Activated CD4-positive, alpha-beta T cell treated with anti-CD3 and anti-CD28 coated beads for 36 hours (primary cell): ENCODE results near the gene RHOBTB3. TPM values are rescaled to one million over a fixed set of nuclear protein-coding genes. Genes with fewer than 3 reads are reported as not detected.
A peak's percentile ranks its signal among the peaks of the same experiment; 100 is the strongest.

ENCODE experiments used
- ATAC-seq: fragments of 200-7000 bp; cut with Tn5 transposase; one replicate; pipeline ENCODE4 v1.10.0; 2021; ENCODE audit warnings: mild to moderate bottlenecking, moderate library complexity
- CTCF ChIA-PET: fragments of 350-600 bp; sonication (Branson Sonifier 250); formaldehyde crosslinking; loops from one replicate; lab custom pipeline; 2021; ENCODE audit warnings: antibody characterized with exemption; lab: Charles Lee
- POLR2A ChIA-PET: fragments of 350-600 bp; sonication (Branson Sonifier 250); formaldehyde crosslinking; loops from one replicate; lab custom pipeline; 2021; ENCODE audit warnings: antibody characterized with exemption, inconsistent platforms; lab: Charles Lee
- DNase-seq: peaks from one replicate; pipeline ENCODE4 v3.0.0-alpha.2; 2020
- H3K27ac Mint-ChIP-seq: one replicate; pipeline ENCODE4 v1.8.0; 2021; ENCODE audit warnings: mixed read lengths
- H3K27me3 Mint-ChIP-seq: one replicate; pipeline ENCODE4 v1.8.0; 2021; ENCODE audit warnings: mixed read lengths
- H3K36me3 Mint-ChIP-seq: one replicate; pipeline ENCODE4 v1.8.0; 2021; ENCODE audit warnings: low read depth, mixed read lengths
- H3K4me1 Mint-ChIP-seq: one replicate; pipeline ENCODE4 v1.8.0; 2021; ENCODE audit warnings: mixed read lengths
- H3K4me3 Mint-ChIP-seq: one replicate; pipeline ENCODE4 v1.8.0; 2021; ENCODE audit warnings: mild to moderate bottlenecking, moderate library complexity, mixed read lengths
- H3K9me3 Mint-ChIP-seq: one replicate; pipeline ENCODE4 v1.8.0; 2021; ENCODE audit warnings: low read depth, mixed read lengths
- intact Hi-C, 2 experiments: fragments of 100-400 bp; cut with DNase I in 1 of 2; cut with micrococcal nuclease in 1 of 2; formaldehyde crosslinking; loops; one replicate each; pipeline versions ENCODE4 v1.14.2 to v1.15.1; 2022 to 2024; cut with DNase I, micrococcal nuclease
- total RNA-seq, 2 experiments: library from RNA; stranded (reverse); gene quantifications; one replicate each; pipeline ENCODE4 v1.2.3, GENCODE V29; 2021

The RHOBTB3 gene
- total RNA-seq, 2 experiments from 2014 or later: 3.3 to 3.5 TPM

GRCh38 chr5:95713960-95714710 lies 17.0 kb upstream of the RHOBTB3 start:
- no peak overlapping the region for H3K4me3 Mint-ChIP-seq

GRCh38 chr5:95715799-95716461 lies 15.2 kb upstream of the RHOBTB3 start:
- DNase-seq (peak; percentile 26), ATAC-seq (peak; percentile 30)
- intact Hi-C loops: loop anchor here (1.0 to 5.0 kb wide), 7 partner anchors 14 to 125 kb away; partner anchors contain the start of genes GLRX (in 1 of the 2) and RFESD (in 1 of the 2)
- Mint-ChIP-seq H3K4me1 (peaks cover 24% of the 10 kb centered on the region), H3K9me3 (no peaks in the 10 kb centered on the region), H3K27ac (no peak overlapping the region), H3K36me3 (no peaks in the 10 kb centered on the region), H3K4me3 (no peak overlapping the region), H3K27me3 (peaks cover 7% of the 10 kb centered on the region)
- POLR2A ChIA-PET: no interaction called here
- CTCF ChIA-PET: interaction anchor here (0.7 to 1.5 kb wide), 4 partner anchors 21 to 813 kb away, joined by 3 to 5 read pairs (median 4); no protein-coding TSS in a partner anchor

More at GRCh38 chr5:95713960-95714710, 17.0 kb upstream of the RHOBTB3 start:
- intact Hi-C loops: loop anchor here (2.0 kb wide), 2 partner anchors 47 to 123 kb away; no protein-coding TSS in a partner anchor
- DNase-seq (no peak), ATAC-seq (no peak)
- peaks cover 21% of the 10 kb centered on the region for H3K4me1 Mint-ChIP-seq
- H3K9me3 Mint-ChIP-seq: no peaks in the 10 kb centered on the region
- H3K27ac Mint-ChIP-seq: no peak overlapping the region
- H3K36me3 Mint-ChIP-seq: no peaks in the 10 kb centered on the region
- peaks cover 4% of the 10 kb centered on the region for H3K27me3 Mint-ChIP-seq
- ChIA-PET CTCF (interaction anchor here (0.7 kb wide), 1 partner anchor 32 kb away, joined by 3 read pairs; no protein-coding TSS in a partner anchor), POLR2A (no interaction called here)

- H3K27ac Mint-ChIP-seq: no peak overlapping the region
- H3K9me3 Mint-ChIP-seq: no peaks in the 10 kb centered on the region
- peaks cover 16% of the 10 kb centered on the region for H3K4me1 Mint-ChIP-seq
- ChIA-PET POLR2A (no interaction called here), CTCF (interaction anchor here (0.7 to 1.4 kb wide), 4 partner anchors 22 to 141 kb away, joined by 3 to 5 read pairs (median 4); no protein-coding TSS in a partner anchor)
- DNase-seq (no peak), ATAC-seq (no peak)
- H3K4me3 Mint-ChIP-seq: no peak overlapping the region
- no peaks in the 10 kb centered on the region for H3K36me3 Mint-ChIP-seq
- H3K27me3 Mint-ChIP-seq: peaks cover 7% of the 10 kb centered on the region
- intact Hi-C loops: loop anchor here (2.0 to 5.0 kb wide), 4 partner anchors 29 to 105 kb away; partner anchors contain the start of genes GLRX (in 1 of the 2) and RFESD (in 1 of the 2)
Measured at GRCh38 chr5:95717439-95717838, 13.7 kb upstream of the RHOBTB3 start.

- ATAC-seq: peak; percentile 79
- Mint-ChIP-seq H3K36me3 (no peaks in the 10 kb centered on the region), H3K27ac (no peak overlapping the region), H3K27me3 (peaks cover 7% of the 10 kb centered on the region), H3K4me3 (no peak overlapping the region), H3K4me1 (peaks cover 13% of the 10 kb centered on the region), H3K9me3 (no peaks in the 10 kb centered on the region)
- intact Hi-C loops: loop anchor here (2.0 to 5.0 kb wide), 4 partner anchors 43 to 104 kb away; partner anchors contain the start of genes GLRX (in 1 of the 2) and RFESD (in 1 of the 2)
- ChIA-PET POLR2A (no interaction called here), CTCF (interaction anchor here (0.6 to 1.6 kb wide), 7 partner anchors 8 to 141 kb away, joined by 3 to 5 read pairs (median 3); partner anchors contain the start of gene RHOBTB3)
- DNase-seq: peak; percentile 51
Measured at GRCh38 chr5:95718203-95718602, 12.9 kb upstream of the RHOBTB3 start.

GRCh38 chr5:95718738-95719137 lies 12.4 kb upstream of the RHOBTB3 start:
- H3K36me3 Mint-ChIP-seq: no peaks in the 10 kb centered on the region
- peaks cover 16% of the 10 kb centered on the region for H3K4me1 Mint-ChIP-seq
- intact Hi-C loops: loop anchor here (2.0 to 5.0 kb wide), 4 partner anchors 42 to 104 kb away; partner anchors contain the start of genes GLRX (in 1 of the 2) and RFESD (in 1 of the 2)
- H3K9me3 Mint-ChIP-seq: no peaks in the 10 kb centered on the region
- no peak overlapping the region for H3K27ac Mint-ChIP-seq
- ATAC-seq (no peak), DNase-seq (no peak)
- POLR2A ChIA-PET: no interaction called here
- peaks cover 7% of the 10 kb centered on the region for H3K27me3 Mint-ChIP-seq
- H3K4me3 Mint-ChIP-seq: no peak overlapping the region
- CTCF ChIA-PET: interaction anchor here (0.8 to 1.6 kb wide), 4 partner anchors 9 to 241 kb away, joined by 3 to 5 read pairs (median 4); partner anchors contain the start of gene RHOBTB3

GRCh38 chr5:95720094-95720786 lies 10.9 kb upstream of the RHOBTB3 start:
- H3K36me3 Mint-ChIP-seq: no peaks in the 10 kb centered on the region
- ATAC-seq (no peak), DNase-seq (no peak)
- CTCF ChIA-PET: interaction anchor here (1.4 kb wide), 1 partner anchor 116 kb away, joined by 3 read pairs; no protein-coding TSS in a partner anchor
- no peak overlapping the region for H3K27ac Mint-ChIP-seq
- H3K4me1 Mint-ChIP-seq: peaks cover 15% of the 10 kb centered on the region
- H3K4me3 Mint-ChIP-seq: no peak overlapping the region
- H3K9me3 Mint-ChIP-seq: no peaks in the 10 kb centered on the region
- intact Hi-C loops: no loop called here
- POLR2A ChIA-PET: no interaction called here
- peaks cover 5% of the 10 kb centered on the region for H3K27me3 Mint-ChIP-seq

- CTCF ChIA-PET: interaction anchor here (0.6 to 1.4 kb wide), 7 partner anchors 14 to 1760 kb away, joined by 3 to 5 read pairs (median 4); no protein-coding TSS in a partner anchor
Measured at GRCh38 chr5:95721582-95722295, 9.4 kb upstream of the RHOBTB3 start.

GRCh38 chr5:95723632-95724369 lies 7.3 kb upstream of the RHOBTB3 start:
- Mint-ChIP-seq H3K9me3 (no peaks in the 10 kb centered on the region), H3K4me3 (no peak overlapping the region), H3K27ac (no peak overlapping the region), H3K4me1 (peaks cover 40% of the 10 kb centered on the region), H3K36me3 (no peaks in the 10 kb centered on the region), H3K27me3 (peaks cover 6% of the 10 kb centered on the region)
- no peak for DNase-seq
- POLR2A ChIA-PET: no interaction called here
- ATAC-seq: no peak
- CTCF ChIA-PET: interaction anchor here (0.6 to 2.1 kb wide), 11 partner anchors 9 to 877 kb away, joined by 3 to 8 read pairs (median 3); no protein-coding TSS in a partner anchor
- intact Hi-C loops: no loop called here

More at GRCh38 chr5:95721582-95722295, 9.4 kb upstream of the RHOBTB3 start:
- H3K27me3 Mint-ChIP-seq: peaks cover 6% of the 10 kb centered on the region
- peaks cover 20% of the 10 kb centered on the region for H3K4me1 Mint-ChIP-seq
- no peaks in the 10 kb centered on the region for H3K36me3 Mint-ChIP-seq
- H3K9me3 Mint-ChIP-seq: no peaks in the 10 kb centered on the region
- intact Hi-C loops: no loop called here
- no peak overlapping the region for H3K27ac Mint-ChIP-seq
- ATAC-seq (no peak), DNase-seq (no peak)
- POLR2A ChIA-PET: no interaction called here
- no peak overlapping the region for H3K4me3 Mint-ChIP-seq

GRCh38 chr5:95725071-95725820 lies 5.9 kb upstream of the RHOBTB3 start:
- H3K4me3 Mint-ChIP-seq: no peak overlapping the region
- peaks cover 7% of the 10 kb centered on the region for H3K27me3 Mint-ChIP-seq
- ATAC-seq (no peak), DNase-seq (no peak)
- peaks cover 50% of the 10 kb centered on the region for H3K4me1 Mint-ChIP-seq
- CTCF ChIA-PET: interaction anchor here (0.6 to 2.0 kb wide), 6 partner anchors 9 to 424 kb away, joined by 3 to 7 read pairs (median 4); no protein-coding TSS in a partner anchor
- no peaks in the 10 kb centered on the region for H3K9me3 Mint-ChIP-seq
- intact Hi-C loops: no loop called here
- H3K27ac Mint-ChIP-seq: no peak overlapping the region
- POLR2A ChIA-PET: no interaction called here
- H3K36me3 Mint-ChIP-seq: no peaks in the 10 kb centered on the region
